ENCODE measurements around the gene NOTUM.
A peak's percentile ranks its signal among the peaks of the same experiment; 100 is the strongest.

The NOTUM gene

DNA sequence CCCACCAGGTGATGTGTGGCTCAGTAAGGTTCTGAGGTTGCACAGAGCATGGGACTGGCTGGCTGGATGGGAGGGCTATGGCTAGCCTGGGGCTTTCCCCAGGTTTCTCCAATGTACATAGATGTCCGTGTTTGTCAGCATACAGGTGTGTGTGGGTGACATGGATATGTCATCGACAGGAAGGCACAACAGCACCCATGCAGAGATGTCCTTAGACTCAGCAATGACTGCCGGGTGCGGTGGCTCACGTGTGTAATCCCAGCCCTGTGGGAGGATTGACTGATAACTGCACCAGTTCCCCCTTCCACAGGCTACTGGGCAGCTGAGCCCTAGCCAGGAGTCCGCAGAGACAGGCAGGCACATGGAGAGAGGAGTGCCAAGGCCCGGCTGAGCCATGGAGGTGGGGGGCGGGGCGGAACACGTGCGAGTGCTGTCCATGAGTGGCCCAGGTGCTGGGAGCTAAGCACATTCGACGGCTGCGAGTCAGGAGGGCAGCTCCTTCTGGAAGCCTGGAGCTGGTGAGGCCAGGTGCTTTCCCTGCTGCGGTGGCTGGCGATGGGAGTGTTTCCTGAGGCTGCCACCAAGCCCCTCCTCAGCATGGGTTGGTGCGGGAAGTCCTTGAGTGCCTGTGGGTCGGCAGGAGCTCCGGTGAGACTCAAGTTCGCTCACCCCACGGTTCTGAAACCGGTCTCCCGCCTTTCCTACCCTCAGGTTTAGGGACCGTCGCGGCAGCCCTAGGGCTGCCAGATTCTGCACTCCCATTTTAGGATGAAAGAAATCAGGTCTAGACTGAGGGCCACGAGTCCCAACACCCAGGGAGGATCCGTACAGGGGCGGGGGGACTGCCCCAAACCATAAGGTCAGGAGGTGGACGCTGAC, 15.6 kb upstream of the NOTUM start:
- peak; percentile 24 for DNase-seq

DNA sequence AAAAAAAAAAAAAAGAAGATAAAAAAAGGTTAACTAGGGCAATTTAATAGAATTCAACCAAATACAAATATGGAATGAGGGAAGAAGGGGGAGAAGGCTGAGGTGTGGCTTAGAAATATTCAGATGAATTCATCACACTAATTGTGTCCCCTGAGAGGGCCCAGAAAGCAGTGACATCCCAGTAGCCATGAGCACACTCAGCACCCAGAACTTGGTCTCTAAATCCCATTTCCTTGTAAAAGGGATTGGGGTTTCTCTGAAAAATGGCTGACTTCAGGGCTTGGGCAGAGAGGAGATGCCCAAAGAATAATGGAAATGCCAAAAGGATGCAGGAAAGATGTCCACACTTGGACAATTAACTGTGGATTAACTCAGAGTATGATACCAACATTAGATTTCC, 12.4 kb upstream of the NOTUM start:
- no peak for DNase-seq

DNA sequence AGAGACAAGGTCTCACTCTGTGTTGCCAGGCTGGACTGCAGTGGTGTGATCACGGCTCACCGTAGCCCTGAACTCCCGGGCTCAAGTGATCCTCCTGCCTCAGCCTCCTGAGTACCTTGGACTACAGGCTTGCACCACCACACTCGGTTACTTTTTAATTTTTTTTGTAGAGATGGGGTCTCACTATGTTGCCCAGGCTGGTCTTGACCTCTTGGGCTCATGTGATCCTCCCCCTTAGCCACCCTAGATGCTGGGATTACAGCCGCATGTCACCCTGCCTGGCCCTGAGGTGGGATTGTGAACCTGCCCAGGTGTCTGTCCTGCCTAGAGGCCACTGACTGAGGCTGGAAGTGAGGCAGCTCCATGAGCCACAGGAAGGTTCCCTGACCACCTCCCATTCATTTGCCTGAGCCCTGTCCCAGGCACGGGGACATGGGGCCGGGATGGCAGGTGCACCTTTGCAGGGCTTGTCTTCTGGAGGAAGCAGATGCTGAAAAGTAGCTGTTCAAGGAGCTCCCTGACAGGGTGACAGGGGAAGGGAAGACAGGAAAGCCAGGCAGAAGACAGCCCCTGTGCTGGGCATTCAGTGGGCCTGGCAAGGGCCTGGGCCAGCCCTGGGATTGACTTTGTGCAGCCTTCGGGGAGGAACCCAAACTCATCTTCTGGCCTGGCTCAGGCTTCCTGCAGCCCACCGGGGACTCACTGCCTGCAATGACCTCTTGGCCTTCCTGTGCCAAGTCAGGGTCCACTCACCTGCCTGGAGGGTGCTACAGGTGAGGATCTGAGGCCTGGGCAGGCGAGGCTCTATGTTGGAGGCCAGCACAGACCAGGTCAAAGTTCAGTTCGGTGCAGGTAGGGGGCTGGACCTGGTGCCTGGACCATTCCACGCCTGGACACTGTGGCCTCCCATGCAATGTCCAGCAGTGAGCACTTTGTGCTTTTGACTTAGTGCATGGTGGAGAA, 8.1 kb upstream of the NOTUM start:
- no peak for DNase-seq

DNA sequence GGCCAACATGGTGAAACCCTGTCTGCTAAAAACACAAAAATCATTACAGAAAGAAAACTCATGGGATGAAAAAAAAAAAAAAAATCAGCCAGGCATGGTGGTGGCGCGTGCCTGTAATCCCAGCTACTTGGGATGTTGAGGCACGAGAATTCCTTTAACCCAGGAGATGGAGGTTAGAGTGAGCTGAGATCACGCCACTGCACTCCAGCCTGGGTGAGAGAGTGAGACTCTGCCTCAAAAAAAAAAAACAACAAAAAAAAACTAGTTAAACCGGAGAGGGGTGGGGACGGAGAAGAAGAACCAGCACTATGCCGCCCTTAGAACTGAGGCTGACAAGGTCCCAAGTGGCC, 7.4 kb upstream of the NOTUM start:
- DNase-seq = no peak

DNA sequence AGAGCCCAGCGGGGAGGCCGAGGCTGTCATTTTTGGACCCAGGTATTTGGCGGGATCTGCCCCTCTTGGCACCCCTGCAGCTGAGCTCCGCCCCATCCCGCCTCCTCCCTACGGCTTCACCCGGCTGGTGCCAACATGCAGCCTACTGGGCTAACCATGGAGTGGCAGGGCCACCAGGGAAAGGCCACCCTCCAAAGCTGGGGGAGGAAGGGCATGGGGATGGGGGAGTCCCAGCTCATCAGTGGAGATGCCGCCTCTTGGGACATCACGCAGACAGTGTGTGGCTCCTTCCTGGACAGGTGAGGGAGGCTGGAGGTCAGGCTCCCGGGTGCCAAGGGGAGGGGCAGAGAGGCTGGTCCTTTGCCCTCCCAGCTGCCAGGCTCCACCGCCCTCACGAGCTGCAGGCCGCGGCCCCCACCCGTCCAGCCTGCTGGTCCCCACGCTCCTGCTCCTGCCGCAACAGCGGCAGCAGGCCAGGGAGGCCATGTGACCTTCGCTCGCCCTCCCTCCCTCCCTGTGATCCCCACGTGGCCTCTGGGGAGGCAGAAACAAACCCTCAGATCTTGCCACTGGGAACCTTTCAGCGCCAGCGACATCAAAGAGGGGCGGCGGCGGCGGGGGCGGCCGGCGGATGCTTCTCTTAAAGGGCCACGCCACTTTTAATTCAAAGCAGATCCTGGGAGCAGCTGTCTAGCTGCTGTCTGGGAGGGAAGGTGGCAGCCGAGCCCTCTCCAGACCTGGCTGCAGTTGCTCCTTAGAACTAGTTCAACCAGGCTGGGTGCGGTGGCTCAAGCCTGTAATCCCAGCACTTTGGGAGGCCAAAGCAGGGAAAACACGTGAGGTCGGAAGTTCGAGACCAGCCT, 6.8 kb upstream of the NOTUM start:
- DNase-seq = no peak

DNA sequence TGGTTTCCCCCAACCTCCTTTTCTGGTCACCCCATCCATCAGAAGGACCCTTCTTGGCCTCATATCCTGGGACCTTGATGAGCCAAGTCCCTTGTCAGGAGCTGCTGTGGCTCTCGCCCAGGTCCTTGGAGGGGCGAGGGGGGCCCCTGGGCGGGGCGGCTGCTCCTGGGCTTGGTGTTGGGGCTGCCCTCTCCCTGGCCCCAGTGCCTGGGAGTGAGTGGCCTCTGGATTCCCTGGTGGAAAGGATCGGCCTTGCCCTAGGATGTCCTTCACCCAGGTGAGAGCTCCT, 6.2 kb upstream of the NOTUM start:
- no peak for DNase-seq

DNA sequence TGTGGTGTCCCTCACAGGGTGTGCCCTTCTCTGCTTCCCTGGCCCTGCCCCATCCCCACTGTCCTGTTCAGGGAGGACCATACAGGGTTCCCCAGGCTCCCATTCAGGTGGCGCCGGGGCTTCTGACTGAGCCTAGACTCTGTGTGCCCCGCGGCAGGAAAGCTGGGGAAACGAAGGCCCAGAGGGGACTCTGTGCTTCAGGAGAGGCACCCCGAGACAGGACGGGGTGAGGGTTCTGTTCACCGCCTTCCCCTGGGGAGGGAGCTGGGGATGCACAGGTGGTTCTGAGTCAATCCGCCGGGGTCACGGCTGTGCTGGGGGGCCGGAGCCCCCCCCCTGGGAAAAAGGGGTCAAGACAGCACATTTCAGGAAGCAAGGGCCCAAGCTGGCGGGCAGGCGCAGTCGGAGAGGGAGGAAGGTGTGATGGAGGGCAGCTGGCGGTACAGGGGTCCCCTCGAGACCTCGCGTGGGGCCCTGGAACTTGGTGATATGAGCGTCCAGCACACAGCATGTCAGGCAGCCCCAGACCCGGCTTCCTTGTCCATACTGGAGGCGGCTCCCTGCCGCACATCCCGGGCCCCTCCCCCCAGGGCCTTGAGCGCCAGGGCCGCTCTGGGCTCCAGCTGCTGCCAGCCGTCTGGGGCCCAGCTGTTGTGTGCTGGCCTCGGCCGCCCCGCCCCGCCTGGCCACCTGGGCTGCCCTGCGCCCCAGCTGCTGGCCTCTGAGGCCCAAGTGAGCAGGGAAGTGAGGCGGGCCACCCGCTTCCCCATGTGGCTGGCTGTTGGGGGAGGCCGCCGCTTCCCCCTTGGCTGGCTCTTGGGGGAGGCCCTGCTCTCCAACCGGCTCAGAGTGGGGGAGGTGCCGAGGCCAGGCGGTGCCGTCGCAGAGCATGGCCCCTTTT, 5.6 kb upstream of the NOTUM start:
- DNase-seq = no peak

DNA sequence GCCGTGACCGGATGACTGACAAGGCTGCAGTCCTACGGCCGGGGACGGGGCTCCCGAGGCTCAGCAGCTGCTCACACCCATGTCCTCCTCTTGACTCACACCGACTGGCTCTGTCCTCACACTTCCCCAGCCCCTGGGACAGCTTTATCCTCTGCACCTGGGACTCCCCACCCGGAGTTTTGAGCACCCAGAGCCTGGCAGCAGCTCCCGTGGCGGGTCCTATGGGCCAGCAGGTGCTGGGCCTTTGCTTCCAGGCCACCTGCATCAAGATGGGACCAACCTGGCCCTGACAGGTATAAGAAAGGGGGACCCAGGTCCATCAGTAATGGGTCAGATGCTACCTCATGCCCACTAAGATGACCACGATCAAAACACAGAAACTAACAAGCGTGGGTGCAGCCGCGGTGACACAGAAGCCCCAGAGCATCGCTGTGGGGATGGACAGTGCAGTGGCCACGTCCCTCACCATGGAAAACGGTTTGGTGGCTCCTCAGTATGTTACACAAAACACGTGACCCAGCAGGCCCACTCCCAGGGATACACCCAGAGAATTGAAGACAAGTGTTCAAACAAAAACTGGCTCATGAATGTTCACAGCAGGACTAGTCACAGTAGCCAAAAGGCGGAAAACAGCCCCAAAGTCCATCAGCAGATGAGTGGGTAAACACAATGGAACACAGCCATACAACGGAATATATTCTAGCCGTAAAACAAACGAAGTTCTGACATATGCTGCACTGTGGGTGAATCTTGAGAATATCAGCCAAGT, 3.3 kb upstream of the NOTUM start:
- no peak for DNase-seq

DNA sequence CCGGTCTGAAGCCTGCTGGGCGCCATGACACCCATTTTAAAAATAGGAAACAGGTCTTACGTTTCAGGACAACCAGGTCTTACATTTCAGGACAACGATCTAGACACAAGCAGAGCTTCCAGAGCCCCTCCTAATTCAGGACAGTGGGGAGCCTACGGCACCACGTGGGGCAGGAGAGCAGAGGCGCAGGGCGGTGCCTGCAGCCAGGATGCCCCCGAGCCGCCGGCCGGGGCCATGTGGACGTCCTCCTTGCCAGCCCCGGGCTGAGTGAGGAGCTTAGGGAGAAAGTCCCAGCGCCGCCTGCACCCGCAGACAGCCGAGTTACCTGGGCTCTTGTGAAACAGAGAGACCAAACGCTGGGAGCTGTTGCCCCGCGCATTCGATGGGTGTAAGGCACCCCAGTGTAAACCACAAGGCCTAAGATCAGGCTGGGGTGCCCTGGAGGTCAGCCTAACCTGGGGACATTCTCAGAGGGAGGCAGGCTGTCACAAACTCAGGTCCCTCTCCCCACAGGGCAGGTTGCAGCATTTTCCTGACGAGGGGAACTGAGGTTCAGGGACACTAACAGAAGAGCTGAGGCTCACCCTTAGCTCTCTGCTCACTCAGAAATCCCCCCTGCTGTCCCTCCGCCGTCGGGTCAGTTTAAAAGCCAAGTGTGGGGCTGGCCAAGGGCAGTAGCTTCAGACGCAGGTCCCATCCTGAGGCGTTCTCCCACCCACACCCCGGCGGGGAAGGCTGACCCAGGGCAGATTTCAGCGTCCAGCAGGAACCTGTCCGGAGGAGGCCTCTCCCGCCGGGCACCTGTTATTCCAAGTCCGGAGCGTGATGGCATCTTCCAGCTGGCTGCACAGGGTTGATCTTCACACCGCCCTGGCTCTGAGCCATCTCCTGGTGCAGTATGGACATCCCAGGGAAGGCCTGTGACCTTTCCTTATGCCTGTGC, 1.8 kb upstream of the NOTUM start:
- DNase-seq = no peak

DNA sequence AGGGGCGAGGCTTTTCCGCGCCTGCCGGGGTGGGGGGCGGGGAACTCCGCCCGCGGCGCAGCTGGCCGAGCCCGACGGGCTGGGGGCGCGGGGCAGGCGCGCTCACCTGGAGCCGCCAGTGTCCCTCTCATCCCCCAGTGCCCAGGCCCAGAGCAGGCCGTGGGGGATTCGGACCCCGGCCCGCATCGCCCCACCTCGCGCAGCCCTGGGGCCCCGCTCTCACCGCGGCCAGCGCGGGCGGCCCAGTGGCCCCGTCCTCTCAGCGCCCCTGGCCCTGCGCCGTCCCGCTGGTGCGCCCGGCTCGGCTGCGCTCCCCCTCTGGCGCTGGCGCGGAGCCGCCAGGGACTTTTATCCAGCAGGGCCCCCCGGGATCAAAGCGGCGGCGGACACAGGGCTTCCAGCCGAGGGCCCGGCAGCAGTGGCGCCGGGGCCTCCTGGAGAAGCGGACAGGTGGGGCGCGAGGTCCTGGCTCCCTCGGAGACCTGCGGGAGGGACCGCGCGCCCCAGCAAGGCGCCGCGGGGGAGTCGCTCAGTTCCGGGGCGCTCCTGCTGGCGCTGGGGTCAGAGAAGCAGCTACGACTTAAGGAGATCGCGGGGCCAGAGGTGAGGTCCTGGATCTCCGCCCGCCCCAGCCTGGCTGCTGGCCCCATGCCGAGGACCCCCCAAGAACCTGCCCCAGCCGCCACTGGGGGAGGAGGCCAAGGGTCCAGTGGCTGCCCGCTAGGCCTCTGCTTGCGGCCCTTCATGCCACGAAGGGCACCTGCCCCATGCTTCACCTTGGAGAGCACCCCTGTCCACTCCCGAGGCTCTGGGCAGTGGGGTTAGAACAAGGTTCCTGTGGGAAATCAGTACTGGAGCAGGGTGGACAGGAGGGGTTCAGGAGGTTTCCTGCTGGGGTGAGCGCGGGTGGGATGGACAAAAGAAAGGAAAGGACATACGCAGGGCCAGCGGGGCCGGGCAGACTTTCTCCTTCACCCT, 823 bp upstream of the NOTUM start:
- DNase-seq = no peak

DNA sequence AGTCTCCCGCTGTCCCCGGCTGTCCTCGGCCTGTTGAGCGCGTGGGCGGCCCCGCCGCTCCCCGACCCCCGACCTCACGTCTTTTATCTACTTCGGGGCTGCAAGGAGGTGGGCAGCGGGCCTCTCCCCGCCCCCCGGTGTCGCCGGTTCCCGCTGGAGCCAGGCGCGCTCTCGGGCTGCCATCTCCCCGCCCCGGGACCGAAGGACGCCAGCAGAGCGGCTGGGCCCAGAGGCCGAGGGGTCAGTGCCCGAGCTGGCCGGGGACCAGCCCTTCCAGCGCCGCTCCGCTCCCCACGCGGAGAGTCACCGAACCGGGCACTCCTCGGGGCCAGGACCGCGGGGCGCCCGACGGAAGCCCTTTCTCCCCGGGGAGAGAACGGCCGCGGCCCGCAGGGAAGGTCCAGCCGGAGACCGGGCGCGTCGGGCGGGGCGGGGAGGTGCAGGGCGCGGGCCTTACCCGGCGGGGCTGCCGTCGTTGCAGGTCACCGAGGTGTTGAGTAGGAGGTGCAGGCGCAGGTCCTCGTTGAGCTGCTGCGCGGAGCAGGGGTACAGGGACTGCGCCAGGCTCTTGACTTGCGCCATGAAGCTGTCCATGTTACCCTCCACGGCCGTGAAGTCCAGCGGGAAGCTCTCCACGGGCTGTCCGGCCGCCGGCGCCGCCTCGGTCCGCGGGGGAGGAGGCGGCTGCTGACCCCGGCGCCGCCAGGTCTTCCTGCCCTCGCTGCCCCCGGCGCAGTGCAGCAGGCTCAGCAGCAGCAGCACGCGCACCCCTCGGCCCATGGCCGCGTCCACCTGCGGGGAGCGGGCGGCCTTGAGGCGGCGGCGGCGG, 643 bp downstream of the NOTUM start:
- DNase-seq = no peak

DNA sequence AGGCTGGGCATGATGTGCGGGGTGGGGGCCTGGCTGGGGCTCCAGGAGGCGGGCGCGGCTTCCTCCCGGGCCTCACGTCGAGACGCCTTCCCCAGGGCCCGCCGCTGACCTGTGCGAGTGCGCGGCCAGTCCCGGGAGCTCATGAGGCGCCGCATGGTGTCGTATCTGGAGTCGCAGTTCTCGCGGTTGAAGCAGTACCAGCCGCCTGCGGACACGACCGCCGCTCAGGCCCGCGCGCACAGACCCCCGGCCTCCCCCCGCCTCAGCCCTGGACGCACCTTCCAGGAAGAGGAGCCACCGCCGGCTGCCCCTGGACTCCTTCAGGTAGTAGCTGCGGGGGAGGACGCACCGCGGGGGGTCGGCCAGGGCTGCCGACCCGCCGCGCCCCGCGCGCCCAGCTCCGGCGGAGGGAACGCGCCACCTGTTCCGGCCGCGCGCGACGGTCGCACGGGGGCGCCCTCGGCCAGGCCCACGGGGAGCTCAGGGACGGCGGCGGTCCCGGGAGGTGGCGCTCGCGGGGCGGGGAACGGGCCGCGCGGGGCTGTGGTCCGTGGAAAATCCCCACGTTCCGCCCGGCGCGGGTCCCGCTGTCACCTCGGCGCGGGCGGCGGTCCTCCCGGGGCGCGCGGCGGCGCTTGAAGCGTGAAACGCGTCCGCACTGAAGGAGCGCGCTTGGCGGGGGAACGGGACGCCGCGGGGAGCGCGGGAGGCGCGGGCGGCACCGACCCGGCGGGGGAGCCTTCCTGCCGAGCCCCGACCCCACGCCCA, 1.4 kb downstream of the NOTUM start:
- DNase-seq = no peak

DNA sequence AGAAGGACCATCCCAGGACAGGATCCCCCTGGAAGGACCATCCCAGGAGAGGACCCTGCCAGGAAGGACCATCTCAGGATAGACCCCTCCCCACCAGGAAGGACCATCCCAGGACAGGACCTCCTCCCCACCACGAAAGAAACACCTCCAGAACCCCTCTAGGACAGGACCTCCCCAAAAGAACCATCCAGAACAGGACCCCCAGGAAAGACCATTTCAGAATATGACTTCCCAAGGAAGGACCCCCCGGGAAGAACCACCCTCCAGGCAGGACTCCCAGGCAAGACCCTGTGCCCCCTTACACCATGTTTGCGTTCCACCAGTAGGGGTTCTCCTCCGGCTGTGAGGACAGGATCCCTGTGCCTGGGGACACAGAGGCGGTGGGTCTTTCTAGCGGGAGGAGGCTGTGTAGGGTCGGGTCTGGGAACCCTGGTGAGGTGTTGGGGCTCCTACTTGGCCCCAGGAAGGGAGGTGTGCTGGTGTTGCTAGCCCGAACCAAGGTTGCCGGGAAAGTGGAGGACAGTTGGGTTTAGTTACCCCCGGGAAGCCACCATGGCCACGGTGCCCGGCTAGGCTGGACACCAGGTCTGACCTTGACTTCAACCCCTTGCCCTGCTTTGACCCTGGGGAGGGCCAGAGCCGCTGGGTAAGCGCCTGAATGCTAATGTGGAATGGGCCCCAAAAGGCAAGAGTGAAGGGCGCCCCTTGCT, 2.2 kb downstream of the NOTUM start:
- DNase-seq = no peak

DNA sequence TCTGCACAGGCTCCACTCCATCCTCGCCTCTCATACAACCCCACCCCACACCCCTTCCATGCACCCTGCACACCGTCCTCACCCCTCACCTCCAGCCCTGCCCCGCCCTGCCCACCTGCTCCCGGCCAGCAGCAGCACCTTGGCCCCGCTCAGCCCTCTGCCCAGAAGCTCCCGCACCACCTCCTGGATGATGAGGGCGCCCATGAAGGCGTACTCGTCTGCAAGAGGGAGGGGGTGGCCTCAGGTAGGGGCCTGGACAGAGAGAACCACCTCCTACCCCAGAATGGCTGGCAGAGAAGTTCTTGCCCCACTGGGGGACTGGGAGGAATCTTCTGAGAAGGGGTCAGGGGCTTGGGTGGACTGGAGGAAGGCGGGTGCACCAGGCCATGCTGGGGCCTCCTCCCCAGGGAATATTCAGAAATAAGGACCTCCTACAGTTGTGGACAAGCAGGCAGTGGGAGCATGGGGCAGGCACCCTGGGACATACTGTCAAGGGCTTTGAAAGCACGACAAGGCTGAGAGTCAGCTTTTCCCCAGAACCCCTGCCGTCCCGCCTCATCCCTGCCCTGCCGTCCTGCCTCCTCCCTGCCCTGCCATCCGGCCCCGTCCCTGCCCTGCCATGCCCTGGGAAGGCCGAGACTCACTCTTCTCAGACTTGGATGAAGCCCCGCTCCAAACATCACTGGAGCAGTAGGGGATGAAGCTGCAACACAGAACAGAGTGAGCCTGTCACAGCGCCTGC, 3.1 kb downstream of the NOTUM start:
- no peak for DNase-seq

Measured in NCI-H1417 treated with DMSO at 0.1 percent for 48 hours (cell line).